ENCODE measurements around the gene ST6GAL1.
A peak's percentile ranks its signal among the peaks of the same experiment; 100 is the strongest.
"Not testable (repeated sequence)": the region's sequence is repeated elsewhere in the genome, so short reads cannot be mapped to it uniquely, and the experiment has no call there.

The ST6GAL1 gene

DNA sequence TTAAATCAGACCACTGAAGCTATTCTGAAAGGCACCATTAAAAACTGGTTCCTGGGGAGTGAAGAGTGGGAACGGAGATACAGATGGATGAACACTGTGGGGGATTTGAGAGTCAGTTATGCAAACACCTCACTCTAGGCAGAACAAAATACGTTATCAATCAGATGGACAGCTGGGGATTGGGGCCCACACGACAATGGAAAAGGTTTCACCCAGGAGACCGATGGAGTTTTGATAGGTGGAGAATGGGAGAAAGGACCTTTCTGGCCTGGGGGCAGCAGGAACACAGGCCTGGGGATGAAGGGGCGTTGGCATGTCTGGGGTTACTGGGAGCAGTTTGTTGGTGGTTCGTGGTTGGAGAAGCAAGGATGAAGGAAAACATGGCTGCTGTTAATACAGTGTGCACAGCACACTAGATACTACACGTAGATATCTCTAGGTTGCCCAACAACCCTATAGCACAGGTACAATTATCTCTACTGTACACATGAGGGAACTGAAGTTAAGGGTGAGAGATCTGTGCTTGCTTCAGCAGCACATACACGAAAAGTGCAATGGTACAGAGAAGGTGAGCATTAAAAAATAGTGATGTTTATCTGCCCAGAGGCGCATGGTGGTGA lies 16.5 kb downstream of the ST6GAL1 start:
- DNase-seq: no peak

DNA sequence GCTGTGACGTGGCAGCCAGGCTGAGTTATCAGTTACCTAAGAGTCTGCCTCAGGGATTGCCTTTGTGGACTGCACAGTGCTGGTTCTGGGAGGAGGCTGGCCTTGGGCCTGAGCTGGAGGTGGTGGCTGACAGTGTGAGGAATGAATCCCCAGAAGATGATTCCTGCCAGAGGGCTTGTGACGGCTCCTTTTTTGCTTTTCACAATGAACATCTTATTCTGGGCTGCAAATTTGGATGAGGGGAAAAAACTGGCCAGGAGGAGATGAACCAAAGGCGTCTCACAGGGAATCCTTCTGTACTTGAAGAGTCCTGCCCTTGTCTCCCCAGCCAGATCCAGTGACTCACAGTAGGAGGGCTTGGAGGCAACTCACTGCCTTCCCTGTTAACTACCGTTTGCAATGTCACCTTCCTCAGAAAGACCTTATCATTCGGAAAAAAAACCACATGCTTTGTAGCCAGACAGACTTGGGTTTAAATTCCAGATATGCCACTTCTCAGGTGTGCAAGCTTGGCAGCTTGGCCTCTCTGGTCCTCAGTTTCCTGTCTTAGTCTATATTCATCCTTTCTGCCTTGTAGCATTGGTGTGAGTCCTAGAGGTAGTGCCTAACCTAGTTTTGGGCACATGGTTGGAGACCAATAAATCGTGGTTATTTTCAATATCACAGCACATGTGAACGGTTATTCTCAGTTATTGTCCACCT lies 19.1 kb downstream of the ST6GAL1 start:
- DNase-seq: no peak

DNA sequence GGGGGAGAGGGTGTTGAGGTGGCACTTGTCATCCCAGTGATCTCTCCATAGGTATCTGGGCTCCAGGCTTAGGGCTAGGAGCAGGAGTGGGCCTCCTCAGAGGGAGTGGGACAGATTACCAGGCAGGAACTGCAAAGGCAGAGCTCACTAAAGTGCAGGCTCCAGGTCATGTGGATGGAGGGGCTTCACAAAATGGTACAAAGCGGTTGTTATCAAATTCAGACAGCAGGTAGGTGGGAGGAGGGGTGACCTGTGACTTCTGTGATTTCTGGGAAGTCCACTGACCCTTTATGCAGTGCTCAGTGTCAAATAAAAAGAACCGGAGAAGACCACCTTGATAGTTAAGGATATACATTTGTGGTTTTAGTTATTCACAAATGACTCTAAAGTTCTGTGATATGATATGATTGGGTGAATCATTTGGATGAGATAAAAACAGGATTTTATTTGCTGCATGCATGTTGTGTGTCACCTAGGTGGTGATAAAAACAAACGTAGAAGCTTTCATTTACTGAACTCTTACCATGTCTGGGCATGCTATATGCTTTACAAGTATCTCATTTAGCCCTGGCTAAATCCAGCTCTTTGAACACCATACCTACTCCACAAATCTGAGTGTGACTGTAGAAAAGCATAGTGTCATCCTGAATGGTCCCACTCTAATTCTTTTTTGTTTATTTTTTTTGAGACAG lies 20.2 kb downstream of the ST6GAL1 start:
- DNase-seq: no peak

DNA sequence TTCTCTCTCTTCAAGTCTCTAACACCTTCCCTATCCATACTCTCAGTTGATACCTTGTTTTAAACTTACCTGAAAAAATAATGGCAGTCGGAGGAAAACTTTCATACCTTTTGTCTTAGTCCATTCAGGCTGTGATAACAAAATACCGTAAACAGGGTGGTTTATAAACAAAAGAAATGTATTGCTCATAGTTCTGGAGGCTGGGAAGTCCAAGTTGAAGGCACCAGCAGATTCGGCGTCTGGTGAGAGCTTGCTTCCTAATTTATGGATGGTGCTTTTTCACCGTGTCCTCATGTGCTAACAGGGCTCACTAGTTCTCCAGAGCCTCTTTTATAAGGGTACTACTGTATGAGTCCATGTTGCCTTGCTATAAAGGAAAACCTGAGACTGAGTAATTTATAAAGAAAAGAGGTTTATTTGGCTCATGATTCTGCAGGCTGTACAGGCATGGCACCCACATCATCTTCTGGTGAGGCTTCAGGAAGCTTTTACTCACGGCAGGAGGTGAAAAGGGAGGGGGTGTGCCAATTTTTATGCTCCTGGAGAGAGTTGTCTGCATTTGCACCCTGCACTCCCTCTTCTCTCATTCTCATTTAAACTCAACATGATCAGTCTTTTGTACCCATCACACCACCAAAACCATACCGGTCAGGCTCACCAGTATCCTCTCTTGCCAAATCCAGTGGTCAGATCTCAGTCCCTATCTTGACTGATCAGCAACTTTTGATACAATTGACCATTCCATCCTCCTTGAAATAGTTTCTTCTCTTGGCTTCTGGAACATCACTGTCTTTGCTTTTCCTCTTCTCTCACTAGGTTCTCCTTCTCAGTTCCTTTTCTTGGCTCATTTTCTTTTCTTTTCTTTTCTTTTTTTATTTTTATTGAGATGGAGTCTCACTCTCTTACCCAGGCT lies 21.6 kb downstream of the ST6GAL1 start:
- DNase-seq: no peak

DNA sequence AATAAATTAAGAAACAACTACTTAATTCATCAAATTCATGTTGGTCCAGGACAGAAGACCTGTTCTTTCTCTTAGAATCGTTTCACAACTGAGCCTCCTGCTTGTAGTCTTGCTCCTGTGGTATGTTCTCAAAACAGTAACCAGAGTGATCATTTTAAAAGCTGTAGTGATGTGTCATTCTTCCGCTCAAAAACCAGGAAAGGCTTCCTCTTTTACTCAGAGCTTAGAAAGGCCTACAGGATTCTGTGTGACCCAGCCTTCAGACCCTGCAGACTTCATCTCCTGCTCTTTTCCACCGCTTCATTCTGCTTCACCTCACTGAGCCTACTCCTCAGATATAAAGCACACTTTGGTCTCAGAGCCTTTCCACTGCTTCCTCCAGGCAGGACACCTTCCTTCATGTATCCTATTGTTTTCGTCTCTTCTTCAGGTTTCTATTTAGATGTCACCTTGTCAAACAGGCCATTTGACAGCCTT lies 22.7 kb downstream of the ST6GAL1 start:
- DNase-seq: no peak

DNA sequence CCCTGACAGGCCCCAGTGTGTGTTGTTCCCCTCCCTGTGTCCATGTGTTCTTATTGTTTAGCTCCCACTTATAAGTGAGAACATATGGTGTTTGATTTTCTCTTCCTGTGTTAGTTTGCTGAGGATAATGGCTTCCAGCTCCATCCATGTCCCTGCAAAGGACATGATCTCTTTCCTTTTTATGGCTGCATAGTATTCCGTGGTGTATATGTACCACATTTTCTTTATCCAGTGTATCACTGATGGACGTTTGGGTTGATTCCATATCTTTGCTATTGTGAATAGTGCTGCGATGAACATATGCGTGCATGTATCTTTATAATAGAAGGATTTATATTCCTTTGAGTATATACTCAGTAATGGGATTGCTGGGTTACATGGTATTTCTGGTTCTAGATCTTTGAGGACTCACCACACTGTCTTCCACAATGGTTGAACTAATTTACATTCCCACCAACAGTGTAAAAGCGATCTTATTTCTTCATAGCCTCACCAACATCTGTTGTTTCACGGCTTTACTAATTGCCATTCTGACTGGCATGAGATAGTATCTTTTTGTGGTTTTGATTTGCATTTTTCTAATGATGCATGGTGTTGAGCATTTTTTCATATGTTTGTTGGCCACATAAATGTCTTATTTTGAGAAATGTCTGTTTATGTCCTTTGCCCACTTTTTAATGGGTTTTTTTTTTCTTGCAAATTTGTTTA lies 23.8 kb downstream of the ST6GAL1 start:
- not testable (repeated sequence) for DNase-seq

DNA sequence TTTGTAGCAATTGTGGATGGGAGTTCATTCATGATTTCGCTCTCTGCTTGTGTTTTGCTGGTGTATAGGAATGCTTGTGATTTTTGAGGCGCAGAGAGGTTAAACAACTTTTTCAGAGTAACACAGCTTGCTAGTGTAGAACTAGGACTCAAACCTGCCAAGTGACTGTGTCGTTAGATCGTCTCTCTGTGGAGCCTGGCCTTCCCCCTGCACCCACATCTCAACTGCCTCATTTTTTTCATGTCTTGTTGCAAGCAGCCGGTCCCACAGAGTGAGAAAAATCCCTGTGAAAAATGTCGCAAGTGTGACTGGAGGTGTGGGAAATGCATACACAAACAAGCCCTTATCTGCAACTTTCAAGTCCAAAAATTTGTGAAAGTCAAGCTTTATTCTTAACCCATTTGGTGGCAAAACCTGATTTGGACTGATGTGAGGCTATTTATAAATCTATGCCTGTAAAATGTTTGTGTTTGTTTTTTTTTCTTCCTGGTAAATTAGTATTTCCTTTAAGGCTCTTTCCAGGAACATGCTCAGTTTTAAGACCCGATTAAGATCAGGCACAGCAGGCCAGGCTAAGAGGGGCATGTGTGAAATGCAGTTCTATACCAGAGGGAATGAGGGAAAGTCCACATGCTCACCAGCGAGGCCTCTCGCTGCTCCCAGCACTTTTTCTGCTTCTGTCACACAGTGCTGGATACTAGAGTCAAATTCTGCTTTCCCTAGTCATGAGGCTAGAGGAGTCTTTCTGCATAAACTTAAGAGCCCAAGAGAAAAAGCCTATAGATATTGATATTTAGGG lies 25.8 kb downstream of the ST6GAL1 start:
- no peak for DNase-seq

DNA sequence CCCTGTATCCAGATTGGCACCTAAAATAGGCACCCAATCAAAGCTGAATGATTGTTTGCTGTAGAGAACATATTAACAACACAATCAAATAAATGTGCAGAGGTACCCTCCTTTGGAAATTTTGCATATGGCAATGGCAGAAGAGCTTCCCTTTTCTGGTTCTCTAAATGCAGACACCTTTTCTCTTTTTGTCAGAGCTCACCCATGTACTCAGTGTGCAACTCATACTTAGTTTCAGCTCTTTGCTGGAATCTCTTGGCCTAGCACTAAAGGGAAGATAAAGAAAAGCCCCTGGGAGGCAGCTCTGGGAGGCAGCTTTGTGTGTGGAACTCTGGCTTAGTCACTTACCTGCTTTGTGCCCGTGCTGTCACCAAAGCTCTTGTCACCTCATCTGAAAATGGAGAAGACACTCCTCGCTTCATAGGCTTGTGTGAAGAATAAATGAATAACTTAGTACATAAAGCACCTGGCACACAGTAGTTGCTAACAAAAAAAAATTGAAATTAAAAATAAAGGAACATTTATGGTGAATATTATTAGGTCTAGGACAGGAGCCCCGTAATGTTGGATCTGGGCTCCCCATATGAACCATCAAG lies 28.8 kb downstream of the ST6GAL1 start:
- no peak for DNase-seq

DNA sequence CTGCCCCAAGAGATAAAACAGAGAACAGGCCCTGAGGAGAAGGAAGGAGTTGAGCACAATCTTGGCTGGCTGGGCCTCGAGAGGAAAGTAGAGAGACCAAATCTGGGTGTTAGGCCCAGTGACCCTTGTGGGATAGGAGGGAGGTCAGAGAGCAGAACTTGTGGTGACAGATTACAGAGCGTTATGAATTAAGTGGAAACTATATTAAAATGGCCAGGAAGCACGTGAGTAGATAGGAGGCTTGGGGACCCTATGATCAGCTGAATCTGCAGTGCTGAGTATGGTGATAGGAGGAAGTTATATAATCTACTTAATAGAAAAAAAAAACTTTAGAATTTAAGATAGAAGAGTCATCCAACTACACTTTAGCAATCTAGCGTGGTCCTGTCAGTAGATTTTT lies 30.0 kb downstream of the ST6GAL1 start:
- no peak for DNase-seq

DNA sequence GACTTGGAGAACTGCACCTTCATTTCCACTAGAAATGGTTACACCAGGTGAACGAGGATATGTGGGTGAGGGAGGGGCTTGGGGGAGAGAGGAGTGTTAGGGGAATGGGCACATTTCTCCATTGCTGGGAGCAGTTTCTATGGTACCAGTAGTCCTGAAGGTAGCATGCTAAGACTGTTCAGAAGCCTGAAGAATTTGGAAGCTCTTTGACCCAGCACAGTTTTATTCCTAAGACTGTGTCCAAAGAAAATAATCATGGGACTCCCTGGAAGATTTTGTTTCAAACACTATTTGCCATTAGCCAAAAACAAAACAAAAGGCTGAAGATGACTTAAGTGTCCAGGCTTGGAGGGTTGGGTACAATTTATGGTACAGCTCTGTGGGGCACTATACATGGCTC lies 32.1 kb downstream of the ST6GAL1 start:
- DNase-seq: no peak

DNA sequence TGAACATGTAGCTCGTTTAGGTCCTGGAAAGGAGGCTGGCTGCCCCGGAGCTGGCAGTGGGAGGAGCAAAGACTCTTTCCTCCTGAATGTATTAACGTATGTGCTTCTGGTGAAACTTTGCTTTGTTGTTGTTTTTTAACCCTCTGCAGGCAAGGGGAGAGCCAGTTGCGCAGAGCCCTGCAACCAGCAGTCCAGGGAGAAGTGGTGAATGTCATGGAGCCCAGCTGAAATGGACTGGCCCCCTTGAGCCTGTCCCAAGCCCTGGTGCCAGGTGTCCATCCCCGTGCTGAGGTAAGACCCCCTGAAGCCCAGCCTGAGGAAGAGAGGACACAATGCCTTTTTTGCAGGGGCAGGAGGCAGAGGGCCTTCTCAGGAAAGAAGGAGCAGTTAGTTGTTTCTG lies 33.3 kb downstream of the ST6GAL1 start:
- no peak for DNase-seq

DNA sequence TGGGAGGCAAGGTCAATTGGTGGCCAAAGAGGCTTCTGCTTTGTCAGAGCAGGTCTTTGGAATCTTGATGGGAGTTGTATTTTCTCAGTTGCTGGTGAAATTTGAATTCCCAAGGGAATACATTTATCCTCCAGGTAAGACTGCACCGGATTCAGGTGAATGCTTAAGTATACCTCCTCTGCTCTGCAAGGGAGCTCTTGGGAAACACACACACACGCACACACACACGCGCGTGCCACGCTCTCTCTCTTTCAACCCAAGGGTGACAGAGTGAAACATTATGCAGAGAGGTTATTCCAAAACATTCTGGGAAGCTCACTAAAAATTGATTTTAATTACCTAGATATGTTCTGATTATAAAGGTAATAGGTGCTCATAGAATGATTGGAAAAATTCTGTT lies 33.7 kb downstream of the ST6GAL1 start:
- DNase-seq: no peak

DNA sequence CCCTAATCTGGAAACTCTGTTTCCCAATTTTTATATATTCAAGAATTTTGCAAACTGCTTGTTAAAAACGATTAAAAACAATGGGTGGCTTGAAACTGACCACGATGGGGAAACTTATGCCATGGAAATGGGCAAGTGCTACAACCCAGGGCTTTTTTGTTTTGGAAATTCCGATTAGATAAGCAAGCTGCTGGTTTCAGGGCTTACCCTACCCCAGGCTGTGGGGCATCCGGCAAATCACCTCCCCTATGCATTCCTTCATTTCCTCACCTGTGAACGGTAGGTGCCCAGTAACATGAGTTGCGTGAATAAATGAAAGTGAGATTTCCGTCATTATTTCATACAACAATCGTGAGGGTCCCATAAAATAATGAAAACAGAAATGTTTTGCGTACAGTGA lies 34.3 kb downstream of the ST6GAL1 start:
- DNase-seq: no peak

DNA sequence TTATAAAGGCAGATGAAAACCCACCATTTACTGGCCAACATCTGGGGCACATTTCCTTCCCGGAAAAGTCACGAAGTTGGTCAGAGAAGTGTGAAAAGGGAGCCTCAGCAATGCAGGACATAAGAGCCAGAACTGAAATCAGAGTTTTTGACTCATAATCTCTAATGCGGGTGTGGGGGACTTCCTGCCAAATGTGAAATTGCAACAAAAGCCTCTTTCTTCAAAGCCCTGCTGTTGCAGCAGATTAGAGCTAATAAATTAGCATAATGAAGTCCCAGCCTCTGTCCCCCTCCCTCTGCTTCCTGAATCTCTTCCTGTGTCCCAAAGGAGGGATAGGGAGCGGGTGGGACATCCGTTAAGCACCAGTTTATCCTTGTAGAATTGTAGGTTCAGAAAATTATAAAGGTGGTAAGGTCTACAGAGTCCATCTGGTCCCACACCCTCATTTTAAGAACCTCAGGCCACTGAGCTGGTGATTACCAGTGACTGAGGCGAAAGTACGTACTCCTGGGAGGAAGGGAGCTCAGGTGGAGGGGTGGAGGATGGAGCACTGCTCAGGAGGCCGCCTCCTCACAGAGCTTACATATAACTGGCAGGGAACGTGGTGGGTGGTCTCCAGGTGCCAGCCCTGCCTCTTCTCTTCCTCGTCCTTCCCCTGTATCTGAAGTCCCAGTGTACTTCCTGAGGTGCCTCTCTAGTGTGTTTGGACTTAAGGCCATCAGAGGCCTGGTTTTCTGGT lies 35.0 kb downstream of the ST6GAL1 start:
- DNase-seq: no peak

DNA sequence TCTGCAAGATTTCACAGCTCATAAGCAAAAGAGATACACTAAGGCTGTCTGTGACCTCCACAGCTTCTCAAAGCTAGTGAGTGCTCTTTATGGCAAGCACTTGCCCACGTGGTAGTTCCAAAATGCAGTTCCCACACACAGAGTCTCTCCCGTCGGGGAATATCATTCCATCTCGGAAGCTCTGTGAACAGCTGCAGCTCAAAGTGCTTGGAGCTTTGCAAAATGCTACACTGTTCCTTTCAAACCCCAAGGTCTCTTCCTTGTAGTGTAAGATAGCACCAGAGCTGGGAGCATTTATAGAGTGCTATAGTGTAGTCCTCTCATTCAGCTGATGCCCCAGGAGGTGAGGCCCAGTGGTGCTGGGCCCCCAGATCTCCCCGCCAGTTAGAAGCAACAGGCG lies 36.1 kb downstream of the ST6GAL1 start:
- no peak for DNase-seq

DNA sequence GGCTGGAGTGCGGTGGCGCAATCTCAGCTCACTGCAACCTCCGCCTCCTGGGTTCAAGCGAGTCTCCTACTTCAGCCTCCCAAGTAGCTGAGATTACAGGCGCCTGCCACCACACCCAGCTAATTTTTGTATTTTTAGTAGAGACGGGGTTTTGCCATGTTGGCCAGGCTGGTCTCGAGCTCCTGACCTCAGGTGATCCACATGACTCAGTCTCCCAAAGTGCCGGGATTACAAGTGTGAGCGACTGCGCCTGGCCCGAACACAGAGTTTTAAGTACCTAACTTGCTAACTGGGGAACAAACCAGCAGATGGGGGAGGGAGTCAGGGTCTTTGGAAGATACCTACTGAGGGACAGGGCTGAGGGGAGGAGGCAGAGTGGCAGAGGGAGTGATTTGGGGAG lies 36.9 kb downstream of the ST6GAL1 start:
- DNase-seq: not testable (repeated sequence)

DNA sequence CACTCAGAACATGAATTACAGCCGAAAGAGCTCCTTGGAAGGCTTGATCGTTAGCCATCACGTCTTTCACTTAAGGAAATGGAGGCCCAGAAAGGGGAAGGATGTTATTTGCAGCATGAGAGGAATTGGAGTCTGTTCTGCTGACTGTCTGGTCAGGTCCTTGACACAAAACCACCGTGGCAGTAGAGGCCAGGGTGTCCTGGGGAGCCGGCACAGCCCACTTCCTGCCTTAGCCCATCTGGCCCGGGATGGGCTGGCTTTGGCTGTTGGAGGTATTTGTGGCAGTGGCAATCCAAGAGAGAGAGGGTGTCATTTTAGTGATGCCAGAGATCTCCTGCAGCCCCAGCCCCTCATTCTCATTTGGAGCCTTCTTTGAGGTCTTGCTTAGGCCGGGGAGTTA lies 37.4 kb downstream of the ST6GAL1 start:
- peak in 1 of 2 donors; percentile 38 for DNase-seq

DNA sequence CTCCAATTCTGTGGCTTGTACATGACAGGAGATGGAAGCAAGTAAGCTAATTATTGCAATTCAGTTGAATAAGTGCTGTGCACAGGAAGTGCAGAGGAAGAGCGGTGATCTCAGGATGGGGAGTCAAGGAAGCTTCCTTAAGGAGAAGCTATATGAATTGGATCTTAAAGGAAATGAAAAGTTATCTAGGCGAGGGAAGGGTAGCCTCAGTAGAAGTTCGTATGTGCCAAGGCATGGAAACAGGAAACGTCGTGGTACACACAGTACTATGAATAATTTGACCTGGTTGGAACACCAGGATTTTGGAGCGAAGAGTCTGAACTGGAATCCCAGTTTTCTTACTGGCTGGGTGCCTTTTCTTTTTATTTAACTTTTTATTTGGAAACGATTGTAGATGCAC lies 39.3 kb downstream of the ST6GAL1 start:
- no peak for DNase-seq

DNA sequence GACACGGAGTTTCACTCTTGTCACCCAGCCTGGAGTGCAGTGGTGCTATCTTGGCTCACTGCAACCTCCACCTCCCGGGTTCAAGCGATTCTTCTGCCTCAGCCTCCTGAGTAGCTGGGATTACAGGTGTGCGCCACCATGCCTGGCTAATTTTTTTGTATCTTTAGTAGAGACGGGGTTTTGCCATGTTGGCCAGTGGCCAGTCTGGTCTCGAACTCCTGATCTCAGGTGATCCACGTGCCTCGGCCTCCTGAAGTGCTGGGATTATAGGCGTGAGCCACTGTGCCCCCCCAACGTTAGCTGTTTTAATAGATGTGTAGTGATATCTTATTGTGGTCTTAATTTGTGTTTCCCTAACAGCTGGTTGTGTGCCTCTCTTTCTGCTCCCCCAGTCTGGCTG lies 40.8 kb downstream of the ST6GAL1 start:
- DNase-seq: not testable (repeated sequence)

DNA sequence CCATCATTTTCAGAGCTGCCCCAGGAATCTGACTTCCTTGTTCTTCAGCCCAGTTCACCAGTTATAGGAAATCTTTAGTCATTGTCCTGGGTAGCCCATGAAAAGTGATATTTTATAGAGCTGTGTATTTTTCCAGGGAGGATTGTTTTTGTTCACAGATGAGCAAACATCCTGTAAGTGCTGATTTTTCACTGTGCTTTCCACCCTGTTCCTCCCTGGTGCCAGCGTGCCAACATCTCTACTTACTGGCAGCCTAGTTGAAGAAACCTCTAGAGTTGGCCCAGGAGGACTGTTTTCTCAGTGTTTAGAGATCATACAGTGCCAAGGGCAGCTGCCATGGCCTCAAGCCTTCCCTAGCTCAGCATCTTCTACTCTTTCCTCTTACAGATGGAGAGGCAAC lies 41.3 kb downstream of the ST6GAL1 start:
- peak in 1 of 2 donors; percentile 34 for DNase-seq

Measured in hippocampal formation (tissue), 2 donors.